GM19240 (cell line): Measurements from ENCODE around the gene CDK2.
"Not testable (repeated sequence)": the region's sequence is repeated elsewhere in the genome, so short reads cannot be mapped to it uniquely, and the experiment has no call there.

Experiments used
- DNase-seq: peaks from one replicate; pipeline ENCODE4 v3.0.0; 2011; ENCODE audit warnings: low spot score; ENCODE audit not compliant: insufficient read length

Gene CDK2

GRCh38 chr12:55966408-55967281 lies at the start of gene CDK2:
Gene CDK2, plus strand, starts transcription at chr12:55966830. Its CDS starts 179 bp downstream, at chr12:55967009.
- peak; percentile 88 for DNase-seq

- DNase-seq = not testable (repeated sequence)
Observed at GRCh38 chr12:55919032-55919431, 47.6 kb upstream of the CDK2 start.

- DNase-seq = no peak
Observed at GRCh38 chr12:55922126-55922525, 44.5 kb upstream of the CDK2 start.

GRCh38 chr12:55923648-55924047 lies 43.0 kb upstream of the CDK2 start:
- DNase-seq = not testable (repeated sequence)

- DNase-seq = no peak
Observed at GRCh38 chr12:55925371-55925770, 41.3 kb upstream of the CDK2 start.

- DNase-seq = no peak
Observed at GRCh38 chr12:55925870-55926737, 40.5 kb upstream of the CDK2 start.

GRCh38 chr12:55926738-55927587 lies 39.7 kb upstream of the CDK2 start:
- DNase-seq = peak; percentile 66

GRCh38 chr12:55927588-55928502 lies 38.8 kb upstream of the CDK2 start, which contains the start of gene PYM1:
Gene PYM1, minus strand, starts transcription at chr12:55927894. Its CDS starts 133 bp downstream, at chr12:55927761.
- DNase-seq = no peak

- DNase-seq = peak; percentile 83
Observed at GRCh38 chr12:55929306-55929791, 37.3 kb upstream of the CDK2 start.

GRCh38 chr12:55930771-55931316 lies 35.8 kb upstream of the CDK2 start, which contains the start of gene DGKA:
Gene DGKA, plus strand, starts transcription at chr12:55931162. Its CDS starts 5,342 bp downstream, at chr12:55936504.
- peak; percentile 65 for DNase-seq

- DNase-seq = no peak
Observed at GRCh38 chr12:55931317-55931779, 35.3 kb upstream of the CDK2 start.

GRCh38 chr12:55931780-55932550 lies 34.7 kb upstream of the CDK2 start:
- DNase-seq = no peak

- no peak for DNase-seq
Observed at GRCh38 chr12:55932551-55932910, 34.1 kb upstream of the CDK2 start.

- no peak for DNase-seq
Observed at GRCh38 chr12:55933169-55933798, 33.3 kb upstream of the CDK2 start.

GRCh38 chr12:55933799-55934742 lies 32.6 kb upstream of the CDK2 start:
- DNase-seq = no peak

- DNase-seq = no peak
Observed at GRCh38 chr12:55934773-55935172, 31.9 kb upstream of the CDK2 start.

GRCh38 chr12:55935738-55936151 lies 30.9 kb upstream of the CDK2 start:
- DNase-seq = no peak
